ENCODE measurements around the gene TEX36. TPM values are rescaled to one million over a fixed set of nuclear protein-coding genes. Genes with fewer than 3 reads are reported as not detected.

TEX36 gene, protein sequence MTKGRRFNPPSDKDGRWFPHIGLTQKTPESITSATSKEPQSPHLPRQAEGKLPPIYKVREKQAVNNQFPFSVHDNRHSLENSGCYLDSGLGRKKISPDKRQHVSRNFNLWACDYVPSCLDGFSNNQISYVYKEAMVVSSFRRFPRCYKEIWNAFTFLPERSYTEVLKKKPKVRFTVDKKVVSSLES
- total RNA-seq (2016; rRNA removed; fragmentation: Illumina TruSeq; extraction: Trizol) (not detected in 2 replicates), polyA plus RNA-seq (2011; rRNA removed) (not detected in 2 replicates), polyA minus RNA-seq (2011; rRNA and poly(A)+ RNA removed; ENCODE audit: low replicate concordance) (1.5 TPM in 1 of 2 replicates, not detected in the other), Bru-seq, nascent RNA (not detected), BruChase-seq, experiment 1, labeled RNA remaining after a 6-hour chase (not detected), BruChase-seq, experiment 2, labeled RNA remaining after a 2-hour chase (not detected)
- not detected in 2 replicates for total RNA-seq (2016; cell fraction: cytosol; rRNA removed; fragmentation: Illumina TruSeq; extraction: Trizol; ENCODE audit: low read depth)
- total RNA-seq (2016; cell fraction: insoluble cytoplasmic fraction; rRNA removed; fragmentation: Illumina TruSeq; extraction: Trizol), result not detected in 2 replicates
- total RNA-seq (2016; cell fraction: membrane; rRNA removed; fragmentation: Illumina TruSeq; extraction: Trizol), result not detected in 2 replicates
- not detected in 2 replicates for total RNA-seq (2016; cell fraction: nucleus; rRNA removed; fragmentation: Illumina TruSeq; extraction: Trizol)
- polyA plus RNA-seq (2011; cell fraction: cytosol; rRNA removed), result not detected in 2 replicates
- not detected in 2 replicates for polyA plus RNA-seq (2011; cell fraction: nucleus; rRNA removed)
- not detected in 2 replicates for polyA plus RNA-seq (2012)
- not detected in 2 replicates for polyA plus RNA-seq (2016; cell fraction: cytosol; fragmentation: Illumina TruSeq; extraction: Trizol; ENCODE audit: low read depth)
- polyA plus RNA-seq (2016; cell fraction: insoluble cytoplasmic fraction; fragmentation: Illumina TruSeq; extraction: Trizol; ENCODE audit: low read depth), result not detected in 2 replicates
- not detected in 2 replicates for polyA plus RNA-seq (2016; cell fraction: membrane; fragmentation: Illumina TruSeq; extraction: Trizol; ENCODE audit: low read depth)
- polyA plus RNA-seq (2016; cell fraction: nucleus; fragmentation: Illumina TruSeq; extraction: Trizol; ENCODE audit: insufficient read depth, low read depth), result not detected in 2 replicates
- not detected in 2 replicates for polyA minus RNA-seq (2011; cell fraction: cytosol; rRNA and poly(A)+ RNA removed)
- polyA minus RNA-seq (2011; cell fraction: nucleus; rRNA and poly(A)+ RNA removed), result not detected in 2 replicates
- long read RNA-seq, experiment 1, result 0 reads
- long read RNA-seq, experiment 2, result 0 reads

DNA sequence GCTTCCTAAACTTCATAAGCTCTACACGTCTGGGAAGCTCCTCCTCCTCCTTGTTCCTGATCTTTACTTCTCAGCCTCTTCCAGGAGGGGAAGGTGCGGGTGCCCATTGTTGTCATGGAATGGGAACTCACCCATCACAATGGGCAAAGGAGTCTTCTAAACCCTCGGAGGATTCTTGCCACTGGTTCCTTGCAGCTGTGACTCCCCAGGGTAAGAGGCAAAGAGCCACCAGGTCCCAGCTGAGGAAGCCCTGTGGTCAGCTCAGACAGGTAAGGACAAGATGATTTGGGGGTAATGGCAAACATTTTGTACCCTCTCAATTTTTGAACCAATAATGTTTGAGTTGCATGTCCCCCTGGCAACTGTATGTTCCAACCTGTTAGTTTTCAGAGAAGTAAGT, at the start of gene TEX36:
TSS of gene TEX36 (minus strand) at position 101 of the 400 bp plus-strand sequence. CDS start 174 bp downstream, outside the sequence.
- FAIRE-seq (no peak), ATAC-seq (no peak), DNase-seq (ENCODE audit: low spot score) (no peak)
- CTCF ChIA-PET (ENCODE audit: low intra/inter-chr PET ratio, low total read pairs), result no interaction called here
- Histone ChIP-seq H3K9me3 (ENCODE audit: low read length) (no peaks in the 10 kb centered on the region), H3K79me2 (ENCODE audit: insufficient read depth, low read length) (no peaks in the 10 kb centered on the region), H2AFZ (ENCODE audit: low read length) (no peak within 1 kb of the TSS), H3K36me3 (replicated peaks in 1 of 2; ENCODE audit: control insufficient read depth in 1 of 2, insufficient read depth in 2 of 2, low read length in 2 of 2) (no peaks in the 10 kb centered on the region), H4K20me1 (ENCODE audit: insufficient read depth, low read length) (no peaks in the 10 kb centered on the region), H3K9ac (ENCODE audit: insufficient read depth, low read depth, low read length) (no peak within 1 kb of the TSS), H3K27me3 (ENCODE audit: control insufficient read depth in 1 of 2, insufficient read depth in 2 of 2, low read length in 2 of 2) (peaks cover 1 to 45% of the 10 kb centered on the region in 2 experiments; a peak in 3 of 5 replicates), H3K4me3 (replicated peaks in 1 of 3; ENCODE audit: insufficient read depth in 1 of 3, low read depth in 2 of 3, low read length in 3 of 3) (no peak within 1 kb of the TSS), H3K27ac (ENCODE audit: extremely low read length, insufficient read depth, low read length) (no peak within 1 kb of the TSS), H3K4me1 (ENCODE audit: insufficient read depth, low read length) (no peaks in the 10 kb centered on the region), H3K4me2 (ENCODE audit: low read depth, low read length) (no peak within 1 kb of the TSS)
- TF ChIP-seq, protein P1, sequence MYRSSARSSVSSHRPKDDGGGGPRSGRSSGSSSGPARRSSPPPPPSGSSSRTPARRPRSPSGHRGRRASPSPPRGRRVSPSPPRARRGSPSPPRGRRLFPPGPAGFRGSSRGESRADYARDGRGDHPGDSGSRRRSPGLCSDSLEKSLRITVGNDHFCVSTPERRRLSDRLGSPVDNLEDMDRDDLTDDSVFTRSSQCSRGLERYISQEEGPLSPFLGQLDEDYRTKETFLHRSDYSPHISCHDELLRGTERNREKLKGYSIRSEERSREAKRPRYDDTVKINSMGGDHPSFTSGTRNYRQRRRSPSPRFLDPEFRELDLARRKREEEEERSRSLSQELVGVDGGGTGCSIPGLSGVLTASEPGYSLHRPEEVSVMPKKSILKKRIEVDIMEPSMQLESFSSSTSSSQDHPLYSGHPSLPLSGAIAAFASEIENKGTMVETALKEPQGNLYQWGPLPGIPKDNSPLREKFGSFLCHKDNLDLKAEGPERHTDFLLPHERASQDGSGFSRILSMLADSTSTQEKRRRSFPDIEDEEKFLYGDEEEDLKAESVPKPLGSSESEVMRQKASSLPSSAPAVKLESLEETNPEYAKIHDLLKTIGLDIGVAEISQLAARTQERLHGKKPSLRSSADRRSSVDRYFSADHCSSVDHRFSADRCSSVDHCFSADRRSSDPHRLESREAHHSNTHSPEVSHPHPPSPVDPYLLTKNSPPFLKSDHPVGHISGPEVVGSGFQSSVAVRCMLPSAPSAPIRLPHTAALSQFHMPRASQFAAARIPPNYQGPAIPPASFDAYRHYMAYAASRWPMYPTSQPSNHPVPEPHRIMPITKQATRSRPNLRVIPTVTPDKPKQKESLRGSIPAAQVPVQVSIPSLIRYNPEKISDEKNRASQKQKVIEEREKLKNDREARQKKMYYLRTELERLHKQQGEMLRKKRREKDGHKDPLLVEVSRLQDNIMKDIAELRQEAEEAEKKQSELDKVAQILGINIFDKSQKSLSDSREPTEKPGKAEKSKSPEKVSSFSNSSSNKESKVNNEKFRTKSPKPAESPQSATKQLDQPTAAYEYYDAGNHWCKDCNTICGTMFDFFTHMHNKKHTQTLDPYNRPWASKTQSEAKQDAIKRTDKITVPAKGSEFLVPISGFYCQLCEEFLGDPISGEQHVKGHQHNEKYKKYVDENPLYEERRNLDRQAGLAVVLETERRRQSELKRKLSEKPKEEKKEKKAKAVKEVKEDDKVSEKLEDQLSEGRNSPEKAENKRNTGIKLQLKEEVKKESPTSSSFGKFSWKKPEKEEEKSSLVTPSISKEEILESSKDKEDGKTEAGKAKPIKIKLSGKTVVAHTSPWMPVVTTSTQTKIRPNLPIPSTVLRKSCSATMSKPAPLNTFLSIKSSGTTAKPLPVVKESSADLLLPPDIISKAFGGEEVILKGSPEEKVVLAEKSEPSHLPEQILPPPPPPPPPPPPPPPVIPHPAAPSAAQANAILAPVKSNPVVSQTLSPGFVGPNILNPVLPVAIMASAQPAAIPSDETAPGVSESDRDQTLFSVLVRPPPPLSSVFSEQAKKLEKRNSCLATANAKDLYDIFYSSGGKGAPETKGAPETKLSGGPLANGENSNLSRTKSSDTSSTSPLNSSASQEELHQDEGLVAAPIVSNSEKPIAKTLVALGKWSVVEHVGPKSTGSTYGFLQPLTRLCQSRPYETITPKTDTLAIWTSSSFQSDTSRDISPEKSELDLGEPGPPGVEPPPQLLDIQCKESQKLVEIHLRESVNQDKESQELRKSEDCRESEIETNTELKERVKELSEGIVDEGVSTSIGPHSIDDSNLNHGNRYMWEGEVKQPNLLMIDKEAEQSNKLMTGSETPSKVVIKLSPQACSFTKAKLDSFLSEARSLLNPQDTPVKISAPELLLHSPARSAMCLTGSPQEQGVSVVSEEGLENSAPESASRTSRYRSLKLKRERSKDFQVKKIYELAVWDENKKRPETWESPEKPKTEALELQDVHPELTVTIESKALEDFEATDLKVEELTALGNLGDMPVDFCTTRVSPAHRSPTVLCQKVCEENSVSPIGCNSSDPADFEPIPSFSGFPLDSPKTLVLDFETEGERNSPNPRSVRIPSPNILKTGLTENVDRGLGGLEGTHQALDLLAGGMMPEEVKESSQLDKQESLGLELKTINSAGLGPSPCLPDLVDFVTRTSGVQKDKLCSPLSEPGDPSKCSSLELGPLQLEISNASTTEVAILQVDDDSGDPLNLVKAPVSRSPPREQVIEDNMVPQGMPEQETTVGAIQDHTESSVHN (CRISPR knock-in tag; IDR thresholded peaks at IDR 0.05), result no peak
- TF ChIP-seq ZSCAN12 (CRISPR knock-in tag; IDR thresholded peaks at IDR 0.05), result no peak
- TF ChIP-seq, protein P2, sequence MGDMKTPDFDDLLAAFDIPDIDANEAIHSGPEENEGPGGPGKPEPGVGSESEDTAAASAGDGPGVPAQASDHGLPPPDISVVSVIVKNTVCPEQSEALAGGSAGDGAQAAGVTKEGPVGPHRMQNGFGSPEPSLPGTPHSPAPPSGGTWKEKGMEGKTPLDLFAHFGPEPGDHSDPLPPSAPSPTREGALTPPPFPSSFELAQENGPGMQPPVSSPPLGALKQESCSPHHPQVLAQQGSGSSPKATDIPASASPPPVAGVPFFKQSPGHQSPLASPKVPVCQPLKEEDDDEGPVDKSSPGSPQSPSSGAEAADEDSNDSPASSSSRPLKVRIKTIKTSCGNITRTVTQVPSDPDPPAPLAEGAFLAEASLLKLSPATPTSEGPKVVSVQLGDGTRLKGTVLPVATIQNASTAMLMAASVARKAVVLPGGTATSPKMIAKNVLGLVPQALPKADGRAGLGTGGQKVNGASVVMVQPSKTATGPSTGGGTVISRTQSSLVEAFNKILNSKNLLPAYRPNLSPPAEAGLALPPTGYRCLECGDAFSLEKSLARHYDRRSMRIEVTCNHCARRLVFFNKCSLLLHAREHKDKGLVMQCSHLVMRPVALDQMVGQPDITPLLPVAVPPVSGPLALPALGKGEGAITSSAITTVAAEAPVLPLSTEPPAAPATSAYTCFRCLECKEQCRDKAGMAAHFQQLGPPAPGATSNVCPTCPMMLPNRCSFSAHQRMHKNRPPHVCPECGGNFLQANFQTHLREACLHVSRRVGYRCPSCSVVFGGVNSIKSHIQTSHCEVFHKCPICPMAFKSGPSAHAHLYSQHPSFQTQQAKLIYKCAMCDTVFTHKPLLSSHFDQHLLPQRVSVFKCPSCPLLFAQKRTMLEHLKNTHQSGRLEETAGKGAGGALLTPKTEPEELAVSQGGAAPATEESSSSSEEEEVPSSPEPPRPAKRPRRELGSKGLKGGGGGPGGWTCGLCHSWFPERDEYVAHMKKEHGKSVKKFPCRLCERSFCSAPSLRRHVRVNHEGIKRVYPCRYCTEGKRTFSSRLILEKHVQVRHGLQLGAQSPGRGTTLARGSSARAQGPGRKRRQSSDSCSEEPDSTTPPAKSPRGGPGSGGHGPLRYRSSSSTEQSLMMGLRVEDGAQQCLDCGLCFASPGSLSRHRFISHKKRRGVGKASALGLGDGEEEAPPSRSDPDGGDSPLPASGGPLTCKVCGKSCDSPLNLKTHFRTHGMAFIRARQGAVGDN (CRISPR knock-in tag; IDR thresholded peaks at IDR 0.05), result no peak
- 18% methylated on average over 3 of the region's 3 CpGs for WGBS (ENCODE audit: low lambda C conversion rate)
- no TSS peak for BruUV-seq (replicated peaks)
- POLR2A ChIA-PET, result no interaction called here
- intact Hi-C loops (cut with micrococcal nuclease; ENCODE audit: unreplicated experiment) (no loop called here), in situ Hi-C loops (cut with HindIII; ENCODE audit: extremely low pct_ligation_motif_present, low pct_unique_long_range_greater_than_20kb) (no loop called here)

Data from HepG2 (cell line).